GM12878 (cell line): Measurements from ENCODE around the gene EIF2D. TPM values are rescaled to one million over a fixed set of nuclear protein-coding genes. Genes with fewer than 3 reads are reported as not detected.

Experiments used
- ATAC-seq: fragments of 200-7000 bp; cut with Tn5 transposase; 3 replicates; pipeline ENCODE4 v1.9.1; 2020; ENCODE audit warnings: mild to moderate bottlenecking, moderate library complexity
- BruUV-seq: library from RNA; stranded (reverse); fragments of 400-500 nt; replicated peaks from 2 replicates; lab custom pipeline; 2021; lab: Mats Ljungman, UMichigan
- CTCF ChIA-PET: fragments of 300-600 bp; sonication (Branson Sonifier 250); formaldehyde crosslinking; extraction: SDS; loops from one replicate; lab custom pipeline; 2021; ENCODE audit warnings: inconsistent platforms; lab: Yijun Ruan, JAX
- POLR2A ChIA-PET: fragments of 350-600 bp; formaldehyde crosslinking; extraction: SDS; loops from one replicate; lab custom pipeline; 2021; ENCODE audit warnings: inconsistent platforms; lab: Charles Lee
- RAD21 ChIA-PET: fragments of 300-600 bp; sonication (Branson Sonifier 250); formaldehyde crosslinking; loops from one replicate; lab custom pipeline; 2023; ENCODE audit warnings: antibody characterized with exemption; ENCODE audit not compliant: unreplicated experiment; lab: Charles Lee
- SMC1A ChIA-PET: fragments of 300-600 bp; sonication (Branson Sonifier 250); formaldehyde crosslinking; loops from one replicate; lab custom pipeline; 2023; ENCODE audit not compliant: unreplicated experiment, uncharacterized antibody; lab: Charles Lee
- DNase-seq: peaks from one replicate; pipeline ENCODE4 v3.0.0-alpha.2; 2011; ENCODE audit warnings: low read depth, low spot score
- FAIRE-seq: peaks from 3 replicates; lab custom pipeline; 2011; peaks lifted over from hg19 to GRCh38; lab: Jason Lieb, UNC
- H2AFZ ChIP-seq: 2 replicates; pipeline ENCODE4 v1.6.0; 2011; ENCODE audit warnings: low read depth, low read length, control low read depth; ENCODE audit not compliant: control insufficient read depth
- H3K27ac ChIP-seq: 2 replicates; pipeline ENCODE4 v1.5.1; 2011; ENCODE audit warnings: control low read depth; ENCODE audit not compliant: control insufficient read depth, insufficient read depth
- H3K27me3 ChIP-seq, 2 experiments: replicated peaks in 1 of 2; 2 replicates each; pipeline versions ENCODE4 v1.6.0 to v1.6.1; 2011; ENCODE audit warnings: low read length in 1 of 2; ENCODE audit not compliant: control insufficient read depth in 2 of 2, insufficient read depth in 2 of 2
- H3K36me3 ChIP-seq, 2 experiments: 2 replicates each; pipeline ENCODE4 v1.5.1; 2011; ENCODE audit warnings: low read length in 1 of 2; ENCODE audit not compliant: control insufficient read depth in 2 of 2, insufficient read depth in 2 of 2
- H3K4me1 ChIP-seq: 2 replicates; pipeline ENCODE4 v1.6.1; 2011; ENCODE audit warnings: mild to moderate bottlenecking, low read length, moderate library complexity, mixed read lengths; ENCODE audit not compliant: control insufficient read depth, insufficient read depth
- H3K4me2 ChIP-seq: 2 replicates; pipeline ENCODE4 v1.6.0; 2011; ENCODE audit warnings: control low read depth; ENCODE audit not compliant: control insufficient read depth, insufficient read depth
- H3K4me3 ChIP-seq: fragments of 200-600 bp; sonication (generic); 2 replicates; pipeline ENCODE4 v1.5.1; 2016
- H3K79me2 ChIP-seq: 2 replicates; pipeline ENCODE4 v1.6.0; 2011; ENCODE audit warnings: low read length; ENCODE audit not compliant: control insufficient read depth, insufficient read depth
- H3K9ac ChIP-seq: 2 replicates; pipeline ENCODE4 v1.8.0; 2011; ENCODE audit warnings: low read length, control low read depth, mixed read lengths; ENCODE audit not compliant: control insufficient read depth, insufficient read depth
- H3K9me3 ChIP-seq: replicated peaks from 3 replicates; pipeline ENCODE4 v1.5.1; 2011; ENCODE audit warnings: mild to moderate bottlenecking, low read length; ENCODE audit not compliant: control insufficient read depth, insufficient read depth
- H4K20me1 ChIP-seq: 2 replicates; pipeline ENCODE4 v1.6.0; 2011; ENCODE audit not compliant: control insufficient read depth, insufficient read depth
- BHLHE40 ChIP-seq, 2 experiments: fragments of 450-650 bp in 1 of 2; IDR thresholded peaks; 2 replicates each; pipeline ENCODE4 v1.6.1; 2011 to 2017; ENCODE audit warnings: low read depth in 2 of 2, borderline replicate concordance in 1 of 2, improper control_type of control experiment in 1 of 2, low read length in 1 of 2, mild to moderate bottlenecking in 1 of 2
- FOXM1 ChIP-seq: IDR thresholded peaks from 2 replicates; pipeline ENCODE4 v1.6.1; 2012; ENCODE audit warnings: low read depth, mild to moderate bottlenecking, inconsistent platforms, low read length, moderate library complexity
- HCFC1 ChIP-seq: fragments of 150-350 bp; IDR thresholded peaks from 2 replicates; pipeline ENCODE4 v1.6.1; 2014; ENCODE audit warnings: low read length
- IRF3 ChIP-seq: fragments of 450-650 bp; IDR thresholded peaks from 2 replicates; pipeline ENCODE4 v1.6.1; 2014; ENCODE audit warnings: mild to moderate bottlenecking
- KAT2A ChIP-seq: conservative IDR thresholded peaks from 2 replicates; pipeline ENCODE4 v1.6.1; 2011; ENCODE audit warnings: low read depth, low read length; ENCODE audit not compliant: control insufficient read depth
- KLF5 ChIP-seq: fragments of 450-650 bp; IDR thresholded peaks from 2 replicates; pipeline ENCODE4 v1.6.1; 2014; ENCODE audit warnings: mild to moderate bottlenecking; ENCODE audit not compliant: partially characterized antibody
- MEF2A ChIP-seq: IDR thresholded peaks from 2 replicates; pipeline ENCODE4 v1.6.1; 2011; ENCODE audit warnings: low read depth, mild to moderate bottlenecking, low read length, moderate library complexity; ENCODE audit not compliant: insufficient read depth
- NFIC ChIP-seq: IDR thresholded peaks from 2 replicates; pipeline ENCODE4 v1.6.1; 2012; ENCODE audit warnings: low read depth, mild to moderate bottlenecking, inconsistent platforms, low read length, moderate library complexity
- NFYB ChIP-seq: IDR thresholded peaks from 2 replicates; pipeline ENCODE4 v1.6.1; 2011; ENCODE audit warnings: low read depth, mild to moderate bottlenecking, low read length, improper control_type of control experiment, moderate library complexity; ENCODE audit not compliant: insufficient read depth
- PAX8 ChIP-seq: fragments of 450-650 bp; IDR thresholded peaks from 2 replicates; pipeline ENCODE4 v1.6.1; 2017; ENCODE audit warnings: mild to moderate bottlenecking, moderate library complexity
- POLR2AphosphoS5 ChIP-seq: IDR thresholded peaks from 2 replicates; pipeline ENCODE4 v1.6.1; 2011; ENCODE audit warnings: mild to moderate bottlenecking, low read length, inconsistent platforms
- RAD21 ChIP-seq: IDR thresholded peaks from 2 replicates; pipeline ENCODE4 v1.6.1; 2011; ENCODE audit warnings: mild to moderate bottlenecking, low read depth, low read length, moderate library complexity; ENCODE audit not compliant: insufficient read depth
- RB1 ChIP-seq: fragments of 450-650 bp; formaldehyde crosslinking; IDR thresholded peaks from 2 replicates; pipeline ENCODE4 v1.6.1; 2017; ENCODE audit warnings: mild to moderate bottlenecking, borderline replicate concordance
- SMC3 ChIP-seq: IDR thresholded peaks from 2 replicates; pipeline ENCODE4 v1.6.1; 2011; ENCODE audit warnings: low read length, improper control_type of control experiment, borderline replicate concordance
- SREBF1 ChIP-seq: IDR thresholded peaks from 2 replicates; pipeline ENCODE4 v1.6.1; 2012; ENCODE audit warnings: mild to moderate bottlenecking, low read length
- TCF3 ChIP-seq: IDR thresholded peaks from 2 replicates; pipeline ENCODE4 v1.6.1; 2012; ENCODE audit warnings: low read depth, mild to moderate bottlenecking, low read length, borderline replicate concordance; ENCODE audit not compliant: insufficient read depth
- USF1 ChIP-seq: IDR thresholded peaks from 2 replicates; pipeline ENCODE4 v1.6.1; 2011; ENCODE audit warnings: borderline replicate concordance, low read depth, mild to moderate bottlenecking, moderate library complexity, mixed read lengths, low read length; ENCODE audit not compliant: insufficient read depth; ENCODE audit errors: extremely low read length
- WRNIP1 ChIP-seq: IDR thresholded peaks from 2 replicates; pipeline ENCODE4 v1.6.1; 2011; ENCODE audit warnings: low read depth, low read length, improper control_type of control experiment, borderline replicate concordance
- YY1 ChIP-seq: IDR thresholded peaks from 2 replicates; pipeline ENCODE4 v1.6.1; 2011; ENCODE audit warnings: low read depth, mild to moderate bottlenecking, low read length
- WGBS: methylation state at CpG from one replicate; pipeline ENCODE4 v1.1.6; 2016; ENCODE audit warnings: low lambda C conversion rate; ENCODE audit not compliant: insufficient replicate concordance, insufficient coverage; ENCODE audit errors: missing lambda C conversion rate; 5-methylcytosine and 5-hydroxymethylcytosine counted together
- in situ Hi-C: fragments of 300-500 bp; cut with MboI; formaldehyde crosslinking; loops from 9 replicates; pipeline ENCODE4 v1.14.3; 2018; ENCODE audit warnings: mixed read lengths
- intact Hi-C: fragments of 100-400 bp; cut with micrococcal nuclease; formaldehyde crosslinking; loops from one replicate; pipeline ENCODE4 v1.14.2; 2022; ENCODE audit not compliant: unreplicated experiment
- polyA plus RNA-seq, 11 experiments: library from polyadenylated mRNA; depleted of rRNA in 4 of 11; unstranded in 6 of 11; stranded (reverse) in 5 of 11; fragments of >200 nt; fragmentation: Nextera tagmentation in 4 of 11; fragmentation: Illumina TruSeq in 1 of 11; extraction: Ambion mirVana in 4 of 11; extraction: Trizol in 1 of 11; gene quantifications; 1 replicate in 1 of 11; 2 replicates in 10 of 11; pipeline versions ENCODE4 v1.2.1 to v1.2.3, GENCODE V29; 2011 to 2016; ENCODE audit warnings: inconsistent platforms in 2 of 11, missing spikeins in 2 of 11, low read depth in 1 of 11
- total RNA-seq, 4 experiments: library from RNA; depleted of rRNA in 3 of 4; stranded (reverse); fragments of >200 nt in 3 of 4; fragmentation: Illumina TruSeq in 1 of 4; extraction: Trizol in 1 of 4; gene quantifications; 2 replicates each; pipeline versions ENCODE4 v1.2.1 to v1.2.3, GENCODE V29; 2013 to 2021

EIF2D gene
- total and polyA plus RNA-seq, 10 of the 15 experiments (the other 5 are each of a cell fraction or from before 2014, with no cell fraction given), result 65.2 to 133 (median 79.0) TPM

- BruUV-seq, result no TSS peak
- in situ Hi-C loops, result loop anchor here (5.0 kb wide), 2 partner anchors 37 to 97 kb away; no protein-coding TSS in a partner anchor
- Histone ChIP-seq H3K9me3 (no peaks in the 10 kb centered on the region), H3K4me2 (no peak overlapping the region), H3K36me3 (peaks cover 45 to 66% of the 10 kb centered on the region in 2 experiments), H2AFZ (no peak overlapping the region), H3K4me3 (no peak overlapping the region), H3K4me1 (peaks cover 28% of the 10 kb centered on the region), H3K27me3 (no peaks in the 10 kb centered on the region), H3K9ac (no peak overlapping the region), H4K20me1 (peaks cover 4% of the 10 kb centered on the region; the same call in 1 of the 2 replicates), H3K27ac (no peak overlapping the region), H3K79me2 (peaks cover 36% of the 10 kb centered on the region)
- no peak for FAIRE-seq
- peak; percentile 67 for ATAC-seq
- DNase-seq, result no peak
- ChIA-PET CTCF (interaction anchor here (0.6 to 15.7 kb wide), 39 partner anchors 8 to 399 kb away, joined by 3 to 440 read pairs (median 5); partner anchors contain the start of genes EIF2D, IKBKE and RASSF5), POLR2A (interaction anchor here (0.9 to 2.0 kb wide), 7 partner anchors 25 to 88 kb away, joined by 3 to 7 read pairs (median 3); no protein-coding TSS in a partner anchor), RAD21 (interaction anchor here (0.6 to 2.4 kb wide), 20 partner anchors 8 to 122 kb away, joined by 3 to 85 read pairs (median 6); partner anchors contain the start of genes IKBKE and RASSF5), SMC1A (interaction anchor here (0.7 to 15.4 kb wide), 15 partner anchors 8 to 119 kb away, joined by 3 to 476 read pairs (median 6); partner anchors contain the start of genes IKBKE and RASSF5)
- WGBS, result 89% methylated on average over 16 of the region's 16 CpGs
- intact Hi-C loops, result loop anchor here (1.0 to 2.0 kb wide), 3 partner anchors 39 to 105 kb away; no protein-coding TSS in a partner anchor
- TF ChIP-seq FOXM1 (0 out of 2 replicates have a peak, but pooled peaks have one; percentile 30), NFYB (no peak), SMC3 (peak; percentile 98), WRNIP1 (no peak), BHLHE40 (IDR thresholded peaks at IDR 0.05; ENCODE audit: borderline replicate concordance in 1 of 2, low read depth in 2 of 2, low read length in 1 of 2) (no peak), MEF2A (no peak), USF1 (no peak), KLF5 (no peak), IRF3 (no peak), TCF3 (no peak), YY1 (peak; percentile 67), PAX8 (no peak), NFIC (no peak), HCFC1 (no peak), RB1 (0 out of 2 replicates have a peak, but pooled peaks have one; percentile 28), RAD21 (peak; percentile 92), POLR2AphosphoS5 (0 out of 2 replicates have a peak, but pooled peaks have one; percentile 8), KAT2A (no peak), SREBF1 (no peak)
These were observed 28.3 kb downstream of the EIF2D start for GRCh38 chr1:206583707-206584648.
